ENCODE measurements around the gene NAALADL1.

The NAALADL1 gene

GRCh38 chr11:65065851-65066250 is 7.5 kb upstream of the NAALADL1 start:
- no peaks in the 10 kb centered on the region for H3K9me3 Mint-ChIP-seq
- ATAC-seq (no peak), DNase-seq (ENCODE audit: low spot score in 2 of 2) (no peak)
- H3K4me3 Mint-ChIP-seq: no peak overlapping the region
- H3K36me3 Mint-ChIP-seq: no peaks in the 10 kb centered on the region
- no peak overlapping the region for H3K27ac Mint-ChIP-seq
- peaks cover 4% of the 10 kb centered on the region for H3K4me1 Mint-ChIP-seq

- ATAC-seq: no peak
- Mint-ChIP-seq H3K36me3 (no peaks in the 10 kb centered on the region), H3K4me1 (peaks cover 6% of the 10 kb centered on the region), H3K9me3 (no peaks in the 10 kb centered on the region), H3K27ac (no peak overlapping the region), H3K4me3 (no peak overlapping the region)
- no peak for DNase-seq (ENCODE audit: low spot score in 2 of 2)
Measured at GRCh38 chr11:65064847-65065240, 6.5 kb upstream of the NAALADL1 start.

- no peak for DNase-seq (ENCODE audit: low spot score in 2 of 2)
- Mint-ChIP-seq H3K4me1 (peaks cover 6% of the 10 kb centered on the region), H3K36me3 (no peaks in the 10 kb centered on the region), H3K4me3 (no peak overlapping the region), H3K27ac (no peak overlapping the region), H3K9me3 (no peaks in the 10 kb centered on the region)
- ATAC-seq: peak; percentile 35
Measured at GRCh38 chr11:65063532-65063931, 5.2 kb upstream of the NAALADL1 start.

GRCh38 chr11:65060913-65061408 is 2.6 kb upstream of the NAALADL1 start:
- Mint-ChIP-seq H3K9me3 (no peaks in the 10 kb centered on the region), H3K36me3 (no peaks in the 10 kb centered on the region), H3K4me1 (peaks cover 6% of the 10 kb centered on the region), H3K27ac (no peak overlapping the region), H3K4me3 (no peak overlapping the region)
- peak; percentile 45 for ATAC-seq
- DNase-seq (ENCODE audit: low spot score in 2 of 2): no peak

- Mint-ChIP-seq H3K4me1 (peaks cover 6% of the 10 kb centered on the region), H3K4me3 (no peak overlapping the region), H3K36me3 (no peaks in the 10 kb centered on the region), H3K9me3 (no peaks in the 10 kb centered on the region), H3K27ac (no peak overlapping the region)
- DNase-seq (ENCODE audit: low spot score in 2 of 2) (no peak), ATAC-seq (no peak)
Measured at GRCh38 chr11:65059959-65060824, 1.8 kb upstream of the NAALADL1 start.

GRCh38 chr11:65059523-65059922 is 1.2 kb upstream of the NAALADL1 start:
- no peak overlapping the region for H3K27ac Mint-ChIP-seq
- H3K4me1 Mint-ChIP-seq: peaks cover 6% of the 10 kb centered on the region
- ATAC-seq: no peak
- H3K36me3 Mint-ChIP-seq: no peaks in the 10 kb centered on the region
- H3K4me3 Mint-ChIP-seq: no peak overlapping the region
- no peaks in the 10 kb centered on the region for H3K9me3 Mint-ChIP-seq
- no peak for DNase-seq (ENCODE audit: low spot score in 2 of 2)

GRCh38 chr11:65058012-65058411 is 341 bp downstream of the NAALADL1 start:
- Mint-ChIP-seq H3K4me3 (no peak overlapping the region), H3K4me1 (peaks cover 21% of the 10 kb centered on the region), H3K27ac (no peak overlapping the region), H3K36me3 (no peaks in the 10 kb centered on the region), H3K9me3 (no peaks in the 10 kb centered on the region)
- no peak for DNase-seq (ENCODE audit: low spot score in 2 of 2)
- ATAC-seq: no peak

- Mint-ChIP-seq H3K27ac (no peak overlapping the region), H3K4me1 (peaks cover 23% of the 10 kb centered on the region), H3K36me3 (no peaks in the 10 kb centered on the region), H3K9me3 (no peaks in the 10 kb centered on the region), H3K4me3 (no peak overlapping the region)
- ATAC-seq: no peak
- no peak for DNase-seq (ENCODE audit: low spot score in 2 of 2)
Measured at GRCh38 chr11:65057526-65057925, 827 bp downstream of the NAALADL1 start.

GRCh38 chr11:65056999-65057398 is 1.4 kb downstream of the NAALADL1 start:
- Mint-ChIP-seq H3K27ac (no peak overlapping the region), H3K4me3 (no peak overlapping the region), H3K4me1 (peaks cover 23% of the 10 kb centered on the region), H3K9me3 (no peaks in the 10 kb centered on the region), H3K36me3 (no peaks in the 10 kb centered on the region)
- DNase-seq (ENCODE audit: low spot score in 2 of 2): no peak
- no peak for ATAC-seq

GRCh38 chr11:65055538-65055937 is 2.8 kb downstream of the NAALADL1 start:
- H3K27ac Mint-ChIP-seq: no peak overlapping the region
- DNase-seq (ENCODE audit: low spot score in 2 of 2) (no peak), ATAC-seq (no peak)
- H3K9me3 Mint-ChIP-seq: no peaks in the 10 kb centered on the region
- H3K4me1 Mint-ChIP-seq: peaks cover 26% of the 10 kb centered on the region
- H3K4me3 Mint-ChIP-seq: no peak overlapping the region
- no peaks in the 10 kb centered on the region for H3K36me3 Mint-ChIP-seq

- DNase-seq (ENCODE audit: low spot score in 2 of 2): no peak
- ATAC-seq: peak; percentile 15
- peak overlapping the region; percentile 85 for H3K27ac Mint-ChIP-seq
- no peaks in the 10 kb centered on the region for H3K9me3 Mint-ChIP-seq
- H3K4me3 Mint-ChIP-seq: peak overlapping the region; percentile 20
- peaks cover 26% of the 10 kb centered on the region for H3K4me1 Mint-ChIP-seq
- no peaks in the 10 kb centered on the region for H3K36me3 Mint-ChIP-seq
Measured at GRCh38 chr11:65053827-65054508, 4.4 kb downstream of the NAALADL1 start.

GRCh38 chr11:65051398-65051858 is 6.9 kb downstream of the NAALADL1 start:
- peak in 1 of 2 donors; percentile 65 for DNase-seq (ENCODE audit: low spot score in 2 of 2)
- Mint-ChIP-seq H3K27ac (no peak overlapping the region), H3K4me3 (no peak overlapping the region), H3K36me3 (no peaks in the 10 kb centered on the region), H3K4me1 (peaks cover 34% of the 10 kb centered on the region), H3K9me3 (no peaks in the 10 kb centered on the region)
- ATAC-seq: peak; percentile 58

- DNase-seq (ENCODE audit: low spot score in 2 of 2) (no peak), ATAC-seq (peak; percentile 39)
- H3K9me3 Mint-ChIP-seq: no peaks in the 10 kb centered on the region
- peaks cover 27% of the 10 kb centered on the region for H3K4me1 Mint-ChIP-seq
- peak overlapping the region; percentile 68 for H3K4me3 Mint-ChIP-seq
- peak overlapping the region; percentile 81 for H3K27ac Mint-ChIP-seq
- peaks cover 14% of the 10 kb centered on the region for H3K36me3 Mint-ChIP-seq
Measured at GRCh38 chr11:65047581-65048422, 10.6 kb downstream of the NAALADL1 start.

- no peak overlapping the region for H3K27ac Mint-ChIP-seq
- H3K4me3 Mint-ChIP-seq: no peak overlapping the region
- peaks cover 25% of the 10 kb centered on the region for H3K4me1 Mint-ChIP-seq
- no peaks in the 10 kb centered on the region for H3K9me3 Mint-ChIP-seq
- DNase-seq (ENCODE audit: low spot score in 2 of 2) (no peak), ATAC-seq (no peak)
- peaks cover 14% of the 10 kb centered on the region for H3K36me3 Mint-ChIP-seq
Measured at GRCh38 chr11:65045728-65046127, 12.6 kb downstream of the NAALADL1 start.

- H3K4me1 Mint-ChIP-seq: peaks cover 25% of the 10 kb centered on the region
- ATAC-seq: no peak
- no peaks in the 10 kb centered on the region for H3K9me3 Mint-ChIP-seq
- no peak overlapping the region for H3K27ac Mint-ChIP-seq
- H3K36me3 Mint-ChIP-seq: peaks cover 14% of the 10 kb centered on the region
- H3K4me3 Mint-ChIP-seq: no peak overlapping the region
- DNase-seq (ENCODE audit: low spot score in 2 of 2): no peak
Measured at GRCh38 chr11:65045061-65045460, 13.3 kb downstream of the NAALADL1 start.

All from stimulated activated effector memory CD8-positive, alpha-beta T cell treated with anti-CD3 and anti-CD28 coated beads, Interleukin-12 subunit alpha, Interleukin-12 subunit beta, amount 100 ng/mL, for 72 hours (primary cell).